Breast epithelium (tissue), 4 donors: ENCODE measurements around the gene MAST3. TPM values are rescaled to one million over a fixed set of nuclear protein-coding genes. Genes with fewer than 3 reads are reported as not detected.
A peak's percentile ranks its signal among the peaks of the same experiment; 100 is the strongest.

Source experiments
- DNase-seq, 2 donors: peaks; one replicate each; pipeline ENCODE4 v3.0.0-alpha.2; 2019; ENCODE audit warnings: low spot score in 2 of 2
- H3K27ac ChIP-seq, 2 donors: fragments of 200-600 bp; sonication (generic) in 1 of 2; one replicate each; pipeline ENCODE4 v1.5.1; 2016 to 2019; ENCODE audit warnings: mild to moderate bottlenecking in 1 of 2
- H3K27me3 ChIP-seq, 2 donors: fragments of 200-600 bp; sonication (generic) in 1 of 2; one replicate each; pipeline versions ENCODE4 v1.5.1 to v1.6.0; 2017 to 2019; ENCODE audit warnings: control low read depth in 1 of 2, mild to moderate bottlenecking in 1 of 2
- H3K36me3 ChIP-seq: fragments of 200-600 bp; one replicate; pipeline ENCODE4 v1.5.1; 2019
- H3K4me1 ChIP-seq, 2 donors: fragments of 200-600 bp; sonication (generic); one replicate each; pipeline ENCODE4 v1.5.1; 2016 to 2019; ENCODE audit warnings: control low read depth in 1 of 2
- H3K4me3 ChIP-seq, 3 donors: fragments of 200-600 bp; sonication (generic); 1 replicate in 2 of 3; 2 replicates in 1 of 3; pipeline ENCODE4 v1.5.1; 2016 to 2019; ENCODE audit warnings: mild to moderate bottlenecking in 3 of 3, moderate library complexity in 2 of 3
- H3K9me3 ChIP-seq, 2 donors: fragments of 200-600 bp; sonication (generic) in 1 of 2; one replicate each; pipeline ENCODE4 v1.5.1; 2016 to 2019; ENCODE audit warnings: control low read depth in 1 of 2
- CTCF ChIP-seq, 3 donors: fragments of 450-650 bp; IDR thresholded peaks; one replicate each; pipeline ENCODE4 v1.5.1; 2016 to 2017; ENCODE audit warnings: antibody characterized with exemption in 3 of 3, mild to moderate bottlenecking in 3 of 3, moderate library complexity in 3 of 3
- POLR2A ChIP-seq: fragments of 450-650 bp; IDR thresholded peaks from one replicate; pipeline ENCODE4 v1.6.1; 2016; ENCODE audit warnings: antibody characterized with exemption, mild to moderate bottlenecking, moderate library complexity
- POLR2AphosphoS5 ChIP-seq, 3 donors: sonication (generic); formaldehyde crosslinking; IDR thresholded peaks; one replicate each; pipeline ENCODE4 v1.6.1; 2017; ENCODE audit warnings: antibody characterized with exemption in 3 of 3
- intact Hi-C: fragments of 100-400 bp; cut with DNase I; formaldehyde crosslinking; loops from one replicate; pipeline ENCODE4 v1.15.1; 2023; ENCODE audit warnings: low total_unique reads
- total RNA-seq, 3 donors: library from RNA; depleted of rRNA; stranded (reverse); fragments of >200 nt; gene quantifications; one replicate each; pipeline ENCODE4 v1.1.0, GENCODE V29; 2016

The MAST3 gene
- total RNA-seq, 3 donors from 2014 or later, result 5.6 to 8.5 (median 6.2) TPM

DNA sequence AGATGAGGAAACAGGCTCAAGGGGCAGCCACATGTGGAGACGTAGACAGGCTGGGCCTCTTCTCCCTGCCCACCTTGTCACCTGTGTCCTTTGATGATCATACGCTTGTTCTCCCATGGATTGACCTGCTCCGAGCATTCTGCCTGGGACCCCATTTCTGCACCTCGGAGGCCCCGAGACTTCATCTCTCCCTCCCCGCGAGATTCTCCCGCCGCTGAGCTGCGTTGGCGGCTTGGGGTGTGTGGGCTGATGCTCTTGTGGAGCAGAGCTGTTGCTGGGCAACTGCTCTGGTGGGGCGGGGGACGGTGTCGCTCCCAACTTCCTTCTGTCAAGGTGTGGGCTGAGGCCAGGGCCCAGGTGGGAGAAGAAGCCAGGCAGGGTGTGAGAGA, 22.1 kb downstream of the MAST3 start:
- Histone ChIP-seq H3K27me3 (no peaks in the 10 kb centered on the region), H3K36me3 (no peaks in the 10 kb centered on the region), H3K27ac (peak overlapping the region; percentile 58 to 59), H3K4me1 (peaks cover 0 to 8% of the 10 kb centered on the region in 2 donors), H3K9me3 (no peaks in the 10 kb centered on the region), H3K4me3 (peak overlapping the region in 2 of 3 donors; percentile 78 to 80)
- DNase-seq, result no peak
- intact Hi-C loops, result loop anchor here (1.0 to 10.0 kb wide), 2 partner anchors 22 to 45 kb away; no protein-coding TSS in a partner anchor
- TF ChIP-seq POLR2A (no peak), POLR2AphosphoS5 (IDR thresholded peaks at IDR 0.05) (no peak), CTCF (IDR thresholded peaks at IDR 0.05) (no peak)

- intact Hi-C loops, result no loop called here
- Histone ChIP-seq H3K4me1 (peaks cover 0 to 8% of the 10 kb centered on the region in 2 donors), H3K36me3 (no peaks in the 10 kb centered on the region), H3K27me3 (no peaks in the 10 kb centered on the region), H3K4me3 (no peak overlapping the region), H3K9me3 (no peaks in the 10 kb centered on the region), H3K27ac (peak overlapping the region in 1 of 2 donors; percentile 59)
- no peak for DNase-seq
- TF ChIP-seq CTCF (IDR thresholded peaks at IDR 0.05) (no peak), POLR2AphosphoS5 (IDR thresholded peaks at IDR 0.05) (no peak), POLR2A (no peak)
These were observed 22.5 kb downstream of the MAST3 start for GRCh38 chr19:18120127-18120526.

- H3K27ac ChIP-seq, result no peak overlapping the region
- no peaks in the 10 kb centered on the region for H3K27me3 ChIP-seq
- H3K9me3 ChIP-seq, result no peaks in the 10 kb centered on the region
- no peak for TF ChIP-seq POLR2A
- no peak for TF ChIP-seq POLR2AphosphoS5 (IDR thresholded peaks at IDR 0.05)
- TF ChIP-seq CTCF (IDR thresholded peaks at IDR 0.05), result no peak
- H3K4me3 ChIP-seq, result no peak overlapping the region
- H3K36me3 ChIP-seq, result no peaks in the 10 kb centered on the region
- no peak for DNase-seq
- intact Hi-C loops, result no loop called here
- peaks cover 0 to 8% of the 10 kb centered on the region in 2 donors for H3K4me1 ChIP-seq
These were observed 23.6 kb downstream of the MAST3 start for GRCh38 chr19:18121166-18121565.

GRCh38 chr19:18122424-18122823, 24.8 kb downstream of the MAST3 start:
- Histone ChIP-seq H3K27me3 (no peaks in the 10 kb centered on the region), H3K9me3 (no peaks in the 10 kb centered on the region), H3K4me3 (no peak overlapping the region), H3K36me3 (no peaks in the 10 kb centered on the region), H3K4me1 (peaks cover 0 to 8% of the 10 kb centered on the region in 2 donors), H3K27ac (no peak overlapping the region)
- intact Hi-C loops, result no loop called here
- TF ChIP-seq POLR2AphosphoS5 (IDR thresholded peaks at IDR 0.05), result no peak
- TF ChIP-seq CTCF (IDR thresholded peaks at IDR 0.05), result no peak
- no peak for TF ChIP-seq POLR2A
- DNase-seq, result no peak

DNA sequence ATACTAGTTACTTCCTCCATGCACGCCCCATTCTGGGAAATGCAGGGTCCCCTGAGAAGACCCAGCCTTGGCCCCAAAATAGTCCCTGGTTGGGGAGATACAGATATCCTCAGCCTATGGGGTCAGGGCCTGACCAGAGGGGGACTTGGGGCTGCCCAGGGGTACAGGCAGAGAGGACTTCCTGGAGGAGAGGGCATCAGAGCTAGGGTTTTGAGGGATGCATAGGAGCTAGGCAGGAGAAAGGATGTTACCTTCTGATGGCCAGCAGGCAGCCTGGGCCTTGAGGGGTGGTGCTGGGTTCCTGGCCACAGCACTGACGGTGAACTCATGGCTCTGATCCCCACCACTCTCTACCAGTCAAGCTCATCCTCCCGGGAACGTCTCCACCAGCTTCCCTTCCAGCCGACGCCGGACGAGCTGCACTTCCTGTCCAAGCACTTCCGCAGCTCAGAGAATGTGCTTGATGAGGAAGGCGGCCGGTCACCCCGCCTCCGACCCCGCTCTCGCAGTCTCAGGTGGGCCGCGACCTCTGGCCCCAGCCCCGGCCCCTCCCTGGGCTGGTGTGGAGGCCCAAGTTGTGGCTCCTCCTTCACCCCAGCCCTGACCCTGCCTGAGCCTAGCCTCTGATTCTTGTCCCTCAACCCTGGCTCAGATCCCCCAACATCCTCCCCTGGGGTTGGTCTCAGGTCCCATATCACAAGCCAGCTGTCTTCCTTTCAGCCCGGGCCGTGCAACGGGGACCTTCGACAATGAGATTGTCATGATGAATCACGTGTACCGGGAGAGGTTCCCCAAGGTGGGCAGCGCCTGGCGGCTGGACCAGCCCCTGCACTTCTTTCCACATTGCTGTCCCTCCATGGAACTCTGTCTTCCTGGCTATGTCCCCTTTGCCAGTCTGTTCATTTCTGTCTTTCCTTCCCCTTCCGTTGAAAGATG, 25.6 kb downstream of the MAST3 start:
- Histone ChIP-seq H3K9me3 (no peaks in the 10 kb centered on the region), H3K27ac (no peak overlapping the region), H3K4me3 (no peak overlapping the region), H3K4me1 (peaks cover 0 to 8% of the 10 kb centered on the region in 2 donors), H3K36me3 (no peaks in the 10 kb centered on the region), H3K27me3 (no peaks in the 10 kb centered on the region)
- intact Hi-C loops, result no loop called here
- TF ChIP-seq POLR2A (no peak), CTCF (IDR thresholded peaks at IDR 0.05) (no peak), POLR2AphosphoS5 (IDR thresholded peaks at IDR 0.05) (no peak)
- DNase-seq, result no peak
